ENCODE results near the gene SLC25A18. TPM values are rescaled to one million over a fixed set of nuclear protein-coding genes. Genes with fewer than 3 reads are reported as not detected.

Gene SLC25A18
- total and polyA plus RNA-seq, 10 of the 15 experiments (the other 5 are each of a cell fraction or from before 2014, with no cell fraction given), result 0.03 to 0.09 TPM; not detected in 8

GRCh38 chr22:17552737-17553136 is 10.6 kb upstream of the SLC25A18 start (continued):
- no peak for TF ChIP-seq ZBTB40 (IDR thresholded peaks at IDR 0.05; ENCODE audit: borderline replicate concordance)

- 82% methylated on average over 3 of the region's 4 CpGs for WGBS (ENCODE audit: insufficient coverage, insufficient replicate concordance, low lambda C conversion rate, missing lambda C conversion rate)
- in situ Hi-C loops (cut with MboI), result no loop called here
- no peak for TF ChIP-seq KLF5 (IDR thresholded peaks at IDR 0.05; ENCODE audit: partially characterized antibody)
- no peak for TF ChIP-seq CHD1 (IDR thresholded peaks at IDR 0.05; ENCODE audit: low read depth, low read length)
- no peak for TF ChIP-seq ZBTB11 (CRISPR knock-in tag; IDR thresholded peaks at IDR 0.05)
- no peak for TF ChIP-seq CHD2 (IDR thresholded peaks at IDR 0.05; ENCODE audit: borderline replicate concordance, low read depth, low read length)
- no peak for TF ChIP-seq HCFC1 (IDR thresholded peaks at IDR 0.05; ENCODE audit: low read length)
- no peak for TF ChIP-seq JUNB (IDR thresholded peaks at IDR 0.05)
- TF ChIP-seq IKZF1 (conservative IDR thresholded peaks at IDR 0.05), result no peak
- TF ChIP-seq CUX1 (IDR thresholded peaks at IDR 0.05; ENCODE audit: insufficient replicate concordance, low read depth, low read length), result no peak
- TF ChIP-seq PML (IDR thresholded peaks at IDR 0.05; ENCODE audit: low read length), result no peak
- TF ChIP-seq STAT1 (conservative IDR thresholded peaks at IDR 0.05), result no peak
These were observed 8.5 kb upstream of the SLC25A18 start for GRCh38 chr22:17554814-17555213.

More at GRCh38 chr22:17554814-17555213, 8.5 kb upstream of the SLC25A18 start:
- H4K20me1 ChIP-seq (ENCODE audit: control insufficient read depth, insufficient read depth), result no peaks in the 10 kb centered on the region
- intact Hi-C loops (cut with micrococcal nuclease; ENCODE audit: unreplicated experiment), result loop anchor here (5.0 kb wide), 4 partner anchors 172 to 522 kb away; partner anchors contain the start of gene PEX26
- ChIA-PET POLR2A (no interaction called here), RAD21 (ENCODE audit: unreplicated experiment) (no interaction called here), SMC1A (ENCODE audit: uncharacterized antibody, unreplicated experiment) (no interaction called here), CTCF (interaction anchor here (1.1 to 1.9 kb wide), 2 partner anchors 10 to 230 kb away, joined by 3 to 4 read pairs; no protein-coding TSS in a partner anchor)
- no peak overlapping the region for H3K9ac ChIP-seq (ENCODE audit: control insufficient read depth, insufficient read depth, low read length)
- FAIRE-seq (no peak), ATAC-seq (no peak), DNase-seq (ENCODE audit: low read depth, low spot score) (no peak)
- no peak overlapping the region for H3K27ac ChIP-seq (ENCODE audit: control insufficient read depth, insufficient read depth)
- no peaks in the 10 kb centered on the region; a peak in 1 of 4 replicates for H3K27me3 ChIP-seq (replicated peaks in 1 of 2; ENCODE audit: control insufficient read depth in 2 of 2, insufficient read depth in 2 of 2, low read length in 1 of 2)
- H3K4me1 ChIP-seq (ENCODE audit: control insufficient read depth, insufficient read depth, low read length), result no peaks in the 10 kb centered on the region
- no peaks in the 10 kb centered on the region for H3K9me3 ChIP-seq (replicated peaks; ENCODE audit: control insufficient read depth, insufficient read depth, low read length)
- no peaks in the 10 kb centered on the region for H3K79me2 ChIP-seq (ENCODE audit: control insufficient read depth, insufficient read depth, low read length)
- H3K4me3 ChIP-seq, result no peak overlapping the region
- no peak overlapping the region for H3K4me2 ChIP-seq (ENCODE audit: control insufficient read depth, insufficient read depth)
- H3K36me3 ChIP-seq (ENCODE audit: control insufficient read depth in 2 of 2, insufficient read depth in 2 of 2, low read length in 1 of 2), result no peaks in the 10 kb centered on the region
- H2AFZ ChIP-seq (ENCODE audit: control insufficient read depth, low read depth, low read length), result no peak overlapping the region
- no TSS peak for BruUV-seq (replicated peaks)
